HepG2 (cell line): ENCODE results near the gene SDC4. TPM values are rescaled to one million over a fixed set of nuclear protein-coding genes. Genes with fewer than 3 reads are reported as not detected.

Experiments used
- CCDC6 ChIP-seq: sonication (generic); formaldehyde crosslinking; IDR thresholded peaks from 2 replicates; pipeline ENCODE4 v1.8.1; 2022; ENCODE audit warnings: mild to moderate bottlenecking, missing genetic modification reagents, moderate library complexity
- DPF2 ChIP-seq: sonication (generic); formaldehyde crosslinking; IDR thresholded peaks from 2 replicates; pipeline ENCODE4 v1.4.0; 2020; ENCODE audit warnings: mild to moderate bottlenecking, low read depth, missing genetic modification reagents, borderline replicate concordance
- EED ChIP-seq: sonication (generic); formaldehyde crosslinking; IDR thresholded peaks from 2 replicates; pipeline ENCODE4 v1.5.0; 2020; ENCODE audit warnings: mild to moderate bottlenecking, missing genetic modification reagents
- EHMT2 ChIP-seq: fragments of 200-600 bp; sonication (generic); IDR thresholded peaks from 2 replicates; pipeline ENCODE4 v1.7.0; 2017; ENCODE audit warnings: antibody characterized with exemption, low read depth, low read length, borderline replicate concordance
- ETV5 ChIP-seq: IDR thresholded peaks from 2 replicates; pipeline ENCODE4 v1.6.1; 2018; ENCODE audit warnings: missing biosample characterization, missing genetic modification reagents, inconsistent platforms, borderline replicate concordance
- FOXK2 ChIP-seq: fragments of 450-650 bp; IDR thresholded peaks from 2 replicates; pipeline ENCODE4 v1.6.1; 2016
- HIC2 ChIP-seq: sonication (generic); formaldehyde crosslinking; IDR thresholded peaks from 2 replicates; pipeline ENCODE4 v1.9.0; 2022; ENCODE audit warnings: low read depth, missing genetic modification reagents
- KDM2A ChIP-seq: sonication (generic); formaldehyde crosslinking; IDR thresholded peaks from 2 replicates; pipeline ENCODE4 v1.4.0; 2020; ENCODE audit warnings: low read depth, missing genetic modification reagents, borderline replicate concordance
- MXI1 ChIP-seq: IDR thresholded peaks from 3 replicates; pipeline ENCODE4 v1.6.1; 2012; ENCODE audit warnings: low read depth, low read length, inconsistent platforms, borderline replicate concordance
- RFX3 ChIP-seq: IDR thresholded peaks from 2 replicates; pipeline ENCODE4 v1.6.1; 2016; ENCODE audit warnings: missing biosample characterization, missing genetic modification reagents
- TGIF2 ChIP-seq: IDR thresholded peaks from 2 replicates; pipeline ENCODE4 v1.6.1; 2016; ENCODE audit warnings: control low read depth, missing compliant biosample characterization
- THRA ChIP-seq: sonication (generic); formaldehyde crosslinking; IDR thresholded peaks from 2 replicates; pipeline ENCODE4 v1.4.0; 2020; ENCODE audit warnings: missing genetic modification reagents, borderline replicate concordance
- TSC22D2 ChIP-seq: sonication (generic); formaldehyde crosslinking; IDR thresholded peaks from 2 replicates; pipeline ENCODE4 v1.5.1; 2020; ENCODE audit warnings: missing genetic modification reagents, mild to moderate bottlenecking, borderline replicate concordance
- YEATS2 ChIP-seq: sonication (generic); formaldehyde crosslinking; IDR thresholded peaks from 2 replicates; pipeline ENCODE4 v1.4.0; 2020; ENCODE audit warnings: missing genetic modification reagents, borderline replicate concordance
- ZBTB4 ChIP-seq: sonication (generic); formaldehyde crosslinking; IDR thresholded peaks from 2 replicates; pipeline ENCODE4 v1.4.0; 2020; ENCODE audit warnings: missing genetic modification reagents, mild to moderate bottlenecking, borderline replicate concordance
- ZNF609 ChIP-seq: sonication (generic); formaldehyde crosslinking; IDR thresholded peaks from 2 replicates; pipeline ENCODE4 v1.4.0; 2020; ENCODE audit warnings: mild to moderate bottlenecking, missing genetic modification reagents, borderline replicate concordance
- ZNF737 ChIP-seq: sonication (generic); formaldehyde crosslinking; IDR thresholded peaks from 2 replicates; pipeline ENCODE4 v1.5.0; 2020; ENCODE audit warnings: missing genetic modification reagents, mild to moderate bottlenecking, borderline replicate concordance
- polyA plus RNA-seq, 8 experiments: library from polyadenylated mRNA; depleted of rRNA in 3 of 8; stranded (reverse) in 7 of 8; unstranded in 1 of 8; fragments of >200 nt; fragmentation: Illumina TruSeq in 4 of 8; extraction: Trizol in 4 of 8; gene quantifications; 2 replicates each; pipeline versions ENCODE4 v1.2.1 to v1.2.3, GENCODE V29; 2011 to 2016; ENCODE audit warnings: low read depth in 4 of 8, missing spikeins in 1 of 8, mixed read lengths in 1 of 8; ENCODE audit not compliant: insufficient read depth in 1 of 8
- total RNA-seq, 5 experiments: library from RNA; depleted of rRNA; stranded (reverse); fragments of >200 nt; fragmentation: Illumina TruSeq; extraction: Trizol; gene quantifications; 2 replicates each; pipeline ENCODE4 v1.2.3, GENCODE V29; 2016; ENCODE audit warnings: low read depth in 1 of 5

The SDC4 gene
- total and polyA plus RNA-seq, 2 of the 13 experiments (the other 11 are each of a cell fraction or from before 2014, with no cell fraction given): 49.0 to 65.1 TPM

- 0 out of 2 replicates have a peak, but pooled peaks have one; percentile 46 for TF ChIP-seq ZNF737 (CRISPR knock-in tag)
- TF ChIP-seq KDM2A (CRISPR knock-in tag): peak; percentile 38; the same call in 1 of the 2 replicates
- peak; percentile 66; the same call in 1 of the 2 replicates for TF ChIP-seq TGIF2
- TF ChIP-seq RFX3 (CRISPR knock-in tag): peak; percentile 50; the same call in 1 of the 2 replicates
- peak; percentile 53; the same call in 1 of the 2 replicates for TF ChIP-seq FOXK2
- TF ChIP-seq EED (CRISPR knock-in tag): no peak
- TF ChIP-seq YEATS2 (CRISPR knock-in tag): peak; percentile 67; the same call in 1 of the 2 replicates
- TF ChIP-seq DPF2 (CRISPR knock-in tag): peak; percentile 67; the same call in 1 of the 2 replicates
- peak; percentile 92 for TF ChIP-seq THRA (CRISPR knock-in tag)
- TF ChIP-seq TSC22D2: peak; percentile 58; the same call in 1 of the 2 replicates
- peak; percentile 56; the same call in 1 of the 2 replicates for TF ChIP-seq CCDC6 (CRISPR knock-in tag)
- TF ChIP-seq MXI1: peak; percentile 69; the same call in 1 of the 3 replicates
- TF ChIP-seq ZBTB4: no peak
- TF ChIP-seq ETV5: peak; percentile 40; the same call in 1 of the 2 replicates
- peak; percentile 36; the same call in 1 of the 2 replicates for TF ChIP-seq EHMT2
- peak; percentile 72 for TF ChIP-seq HIC2 (CRISPR knock-in tag)
- peak; percentile 84; the same call in 1 of the 2 replicates for TF ChIP-seq ZNF609 (CRISPR knock-in tag)
Observed at GRCh38 chr20:45340236-45340847, 7.9 kb downstream of the SDC4 start (continued).
